Spinal cord (tissue), 10 donors: ENCODE measurements around the gene OOSP2. TPM values are rescaled to one million over a fixed set of nuclear protein-coding genes. Genes with fewer than 3 reads are reported as not detected.
"Not testable (repeated sequence)": the region's sequence is repeated elsewhere in the genome, so short reads cannot be mapped to it uniquely, and the experiment has no call there.

Source experiments
- DNase-seq, 6 donors: peaks; one replicate each; pipeline versions ENCODE4 v3.0.0 to v3.0.0-alpha.2; 2013 to 2015; ENCODE audit warnings: low spot score in 6 of 6, low read depth in 4 of 6
- H3K27ac ChIP-seq: one replicate; pipeline ENCODE4 v1.5.1; 2013; ENCODE audit warnings: low read depth, low read length, control low read depth
- H3K27me3 ChIP-seq: one replicate; pipeline ENCODE4 v1.6.1; 2013; ENCODE audit warnings: low read length; ENCODE audit not compliant: control insufficient read depth, insufficient read depth
- H3K36me3 ChIP-seq: one replicate; pipeline ENCODE4 v1.6.1; 2013; ENCODE audit warnings: low read length; ENCODE audit not compliant: control insufficient read depth, insufficient read depth
- H3K4me1 ChIP-seq: one replicate; pipeline ENCODE4 v1.6.1; 2013; ENCODE audit warnings: low read length; ENCODE audit not compliant: control insufficient read depth, insufficient read depth
- H3K4me3 ChIP-seq: one replicate; pipeline ENCODE4 v1.5.1; 2013; ENCODE audit warnings: low read depth, low read length, control low read depth
- H3K9me3 ChIP-seq: one replicate; pipeline ENCODE4 v1.6.1; 2013; ENCODE audit warnings: low read length; ENCODE audit not compliant: control insufficient read depth, insufficient read depth
- WGBS: methylation state at CpG from one replicate; pipeline ENCODE4 v1.1.5; 2013; ENCODE audit warnings: missing lambda C conversion rate; ENCODE audit not compliant: insufficient coverage; 5-methylcytosine and 5-hydroxymethylcytosine counted together
- polyA plus RNA-seq, 2 donors: library from polyadenylated mRNA; unstranded; fragments of 120-200 nt; gene quantifications; one replicate each; pipeline ENCODE4 v1.2.1, GENCODE V29; 2013; ENCODE audit not compliant: insufficient read length in 2 of 2
- total RNA-seq, 2 donors: library from RNA; depleted of rRNA in 1 of 2; stranded (reverse); fragments of 120-200 nt in 1 of 2; fragments of >200 nt in 1 of 2; gene quantifications; one replicate each; pipeline versions ENCODE4 v1.2.3 to v1.2.4, GENCODE V29; 2013 to 2014
- donor health status: healthy.

Gene OOSP2
- total and polyA plus RNA-seq, 4 donors = not detected

GRCh38 chr11:60029015-60029632 is 11.1 kb upstream of the OOSP2 start:
- no peaks in the 10 kb centered on the region for H3K36me3 ChIP-seq
- no peak overlapping the region for H3K4me3 ChIP-seq
- DNase-seq = no peak
- 83% methylated on average over 1 of the region's 3 CpGs for WGBS
- H3K27ac ChIP-seq = no peak overlapping the region
- no peaks in the 10 kb centered on the region for H3K27me3 ChIP-seq
- H3K4me1 ChIP-seq = no peaks in the 10 kb centered on the region
- no peaks in the 10 kb centered on the region for H3K9me3 ChIP-seq

- not testable (repeated sequence) for H3K9me3 ChIP-seq, H3K36me3 ChIP-seq, H3K4me3 ChIP-seq, H3K27me3 ChIP-seq, H3K27ac ChIP-seq, DNase-seq, H3K4me1 ChIP-seq
These were observed 10.2 kb downstream of the OOSP2 start for GRCh38 chr11:60050422-60050821.

- not testable (repeated sequence) for H3K36me3 ChIP-seq, H3K27ac ChIP-seq, H3K4me3 ChIP-seq, DNase-seq, H3K4me1 ChIP-seq, H3K27me3 ChIP-seq, H3K9me3 ChIP-seq
- WGBS = no CpG with 5 or more reads among the region's 3 CpGs
These were observed 10.6 kb downstream of the OOSP2 start for GRCh38 chr11:60050839-60051238.

GRCh38 chr11:60056349-60056969 is 16.2 kb downstream of the OOSP2 start, which contains the start of gene MS4A3:
TSS of gene MS4A3 (plus strand) at chr11:60056665. CDS start at chr11:60061161, 4,496 bp downstream.
- no peaks in the 10 kb centered on the region for H3K9me3 ChIP-seq
- WGBS = no CpG with 5 or more reads among the region's 8 CpGs
- H3K4me1 ChIP-seq = no peaks in the 10 kb centered on the region
- no peak within 1 kb of the TSS for H3K27ac ChIP-seq
- H3K36me3 ChIP-seq = no peaks in the 10 kb centered on the region
- H3K27me3 ChIP-seq = no peaks in the 10 kb centered on the region
- no peak for DNase-seq
- no peak within 1 kb of the TSS for H3K4me3 ChIP-seq

GRCh38 chr11:60059052-60059451 is 18.8 kb downstream of the OOSP2 start:
- WGBS = no CpG with 5 or more reads among the region's 3 CpGs
- no peaks in the 10 kb centered on the region for H3K36me3 ChIP-seq
- no peak overlapping the region for H3K27ac ChIP-seq
- H3K4me3 ChIP-seq = no peak overlapping the region
- H3K27me3 ChIP-seq = no peaks in the 10 kb centered on the region
- H3K9me3 ChIP-seq = no peaks in the 10 kb centered on the region
- no peaks in the 10 kb centered on the region for H3K4me1 ChIP-seq
- no peak for DNase-seq

- WGBS = no CpG with 5 or more reads among the region's 4 CpGs
- no peak overlapping the region for H3K27ac ChIP-seq
- no peaks in the 10 kb centered on the region for H3K9me3 ChIP-seq
- H3K36me3 ChIP-seq = no peaks in the 10 kb centered on the region
- no peak overlapping the region for H3K4me3 ChIP-seq
- H3K4me1 ChIP-seq = no peaks in the 10 kb centered on the region
- H3K27me3 ChIP-seq = no peaks in the 10 kb centered on the region
- no peak for DNase-seq
These were observed 19.5 kb downstream of the OOSP2 start for GRCh38 chr11:60059521-60060240.

GRCh38 chr11:60064111-60064510 is 23.9 kb downstream of the OOSP2 start:
- no peaks in the 10 kb centered on the region for H3K36me3 ChIP-seq
- no peaks in the 10 kb centered on the region for H3K27me3 ChIP-seq
- H3K9me3 ChIP-seq = no peaks in the 10 kb centered on the region
- WGBS = no CpG with 5 or more reads among the region's 1 CpG
- H3K27ac ChIP-seq = no peak overlapping the region
- no peak overlapping the region for H3K4me3 ChIP-seq
- no peaks in the 10 kb centered on the region for H3K4me1 ChIP-seq
- DNase-seq = no peak

GRCh38 chr11:60065801-60066200 is 25.6 kb downstream of the OOSP2 start:
- Histone ChIP-seq H3K36me3 (no peaks in the 10 kb centered on the region), H3K4me1 (no peaks in the 10 kb centered on the region), H3K4me3 (no peak overlapping the region), H3K27me3 (no peaks in the 10 kb centered on the region), H3K9me3 (no peaks in the 10 kb centered on the region), H3K27ac (no peak overlapping the region)
- 90% methylated on average over 1 of the region's 1 CpG for WGBS
- DNase-seq = no peak

- DNase-seq = no peak
- Histone ChIP-seq H3K36me3 (no peaks in the 10 kb centered on the region), H3K27ac (no peak overlapping the region), H3K27me3 (no peaks in the 10 kb centered on the region), H3K9me3 (no peaks in the 10 kb centered on the region), H3K4me1 (no peaks in the 10 kb centered on the region), H3K4me3 (no peak overlapping the region)
- WGBS = no CpG with 5 or more reads among the region's 2 CpGs
These were observed 29.2 kb downstream of the OOSP2 start for GRCh38 chr11:60069450-60069849.

- not testable (repeated sequence) for H3K27ac ChIP-seq, DNase-seq, H3K9me3 ChIP-seq, H3K27me3 ChIP-seq, H3K36me3 ChIP-seq, H3K4me1 ChIP-seq, H3K4me3 ChIP-seq
- WGBS = 60% methylated on average over 1 of the region's 6 CpGs
These were observed 31.4 kb downstream of the OOSP2 start for GRCh38 chr11:60071644-60072043.
